ENCODE data around the gene NTRK3. TPM values are rescaled to one million over a fixed set of nuclear protein-coding genes. Genes with fewer than 3 reads are reported as not detected.

The NTRK3 gene
- total RNA-seq, 1 experiment from 2014 or later, result not detected

DNA sequence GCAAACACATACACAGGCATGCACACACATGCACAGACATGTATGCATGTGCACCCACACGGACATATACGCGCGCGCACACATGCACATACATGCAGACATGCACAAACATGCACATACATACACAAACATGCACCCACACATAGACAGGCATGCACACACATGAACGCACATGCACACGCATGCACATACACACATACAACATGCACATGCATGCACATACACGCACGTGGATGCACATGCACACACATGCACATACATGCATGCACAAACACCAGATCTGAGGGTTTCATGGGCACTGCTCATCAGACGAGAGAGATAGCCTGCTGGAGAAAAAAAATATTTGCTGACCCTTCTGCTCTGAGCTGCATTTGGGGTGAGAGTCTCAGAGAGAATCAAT is 31.7 kb upstream of the NTRK3 start:
- TF ChIP-seq, protein P1, sequence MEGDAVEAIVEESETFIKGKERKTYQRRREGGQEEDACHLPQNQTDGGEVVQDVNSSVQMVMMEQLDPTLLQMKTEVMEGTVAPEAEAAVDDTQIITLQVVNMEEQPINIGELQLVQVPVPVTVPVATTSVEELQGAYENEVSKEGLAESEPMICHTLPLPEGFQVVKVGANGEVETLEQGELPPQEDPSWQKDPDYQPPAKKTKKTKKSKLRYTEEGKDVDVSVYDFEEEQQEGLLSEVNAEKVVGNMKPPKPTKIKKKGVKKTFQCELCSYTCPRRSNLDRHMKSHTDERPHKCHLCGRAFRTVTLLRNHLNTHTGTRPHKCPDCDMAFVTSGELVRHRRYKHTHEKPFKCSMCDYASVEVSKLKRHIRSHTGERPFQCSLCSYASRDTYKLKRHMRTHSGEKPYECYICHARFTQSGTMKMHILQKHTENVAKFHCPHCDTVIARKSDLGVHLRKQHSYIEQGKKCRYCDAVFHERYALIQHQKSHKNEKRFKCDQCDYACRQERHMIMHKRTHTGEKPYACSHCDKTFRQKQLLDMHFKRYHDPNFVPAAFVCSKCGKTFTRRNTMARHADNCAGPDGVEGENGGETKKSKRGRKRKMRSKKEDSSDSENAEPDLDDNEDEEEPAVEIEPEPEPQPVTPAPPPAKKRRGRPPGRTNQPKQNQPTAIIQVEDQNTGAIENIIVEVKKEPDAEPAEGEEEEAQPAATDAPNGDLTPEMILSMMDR (IDR thresholded peaks at IDR 0.05; ENCODE audit: unreplicated experiment), result no peak
- no peaks in the 10 kb centered on the region for H3K27me3 Mint-ChIP-seq (ENCODE audit: insufficient read depth, unreplicated experiment)
- H3K4me1 Mint-ChIP-seq (ENCODE audit: insufficient read depth, unreplicated experiment), result no peaks in the 10 kb centered on the region
- peaks cover 48% of the 10 kb centered on the region for H3K9me3 Mint-ChIP-seq (ENCODE audit: unreplicated experiment)
- ChIA-PET POLR2A (no interaction called here), CTCF (no interaction called here)
- no peak overlapping the region for H3K4me3 Mint-ChIP-seq (ENCODE audit: unreplicated experiment)
- intact Hi-C loops (cut with micrococcal nuclease), result no loop called here
- no peak overlapping the region for H3K27ac Mint-ChIP-seq (ENCODE audit: low read depth, unreplicated experiment)
- BruUV-seq (replicated peaks), result no TSS peak
- H3K36me3 Mint-ChIP-seq (ENCODE audit: insufficient read depth, unreplicated experiment), result no peaks in the 10 kb centered on the region
- DNase-seq (ENCODE audit: unreplicated experiment), result no peak

- Mint-ChIP-seq H3K36me3 (ENCODE audit: insufficient read depth, unreplicated experiment) (no peaks in the 10 kb centered on the region), H3K4me3 (ENCODE audit: unreplicated experiment) (no peak overlapping the region), H3K4me1 (ENCODE audit: insufficient read depth, unreplicated experiment) (no peaks in the 10 kb centered on the region), H3K9me3 (ENCODE audit: unreplicated experiment) (peaks cover 30% of the 10 kb centered on the region), H3K27ac (ENCODE audit: low read depth, unreplicated experiment) (no peak overlapping the region), H3K27me3 (ENCODE audit: insufficient read depth, unreplicated experiment) (no peaks in the 10 kb centered on the region)
- DNase-seq (ENCODE audit: unreplicated experiment), result no peak
- intact Hi-C loops (cut with micrococcal nuclease), result no loop called here
- ChIA-PET POLR2A (interaction anchor here (0.7 kb wide), 1 partner anchor 120 kb away, joined by 3 read pairs; no protein-coding TSS in a partner anchor), CTCF (interaction anchor here (2.1 kb wide), 1 partner anchor 10 kb away, joined by 10 read pairs; no protein-coding TSS in a partner anchor)
- no TSS peak for BruUV-seq (replicated peaks)
- TF ChIP-seq, protein P1 (IDR thresholded peaks at IDR 0.05; ENCODE audit: unreplicated experiment), result no peak
These were observed 27.9 kb upstream of the NTRK3 start for GRCh38 chr15:88284318-88284998.

GRCh38 chr15:88282614-88283013 is 26.1 kb upstream of the NTRK3 start:
- Mint-ChIP-seq H3K4me1 (ENCODE audit: insufficient read depth, unreplicated experiment) (no peaks in the 10 kb centered on the region), H3K27me3 (ENCODE audit: insufficient read depth, unreplicated experiment) (peaks cover 8% of the 10 kb centered on the region), H3K36me3 (ENCODE audit: insufficient read depth, unreplicated experiment) (no peaks in the 10 kb centered on the region), H3K9me3 (ENCODE audit: unreplicated experiment) (peaks cover 21% of the 10 kb centered on the region), H3K4me3 (ENCODE audit: unreplicated experiment) (no peak overlapping the region), H3K27ac (ENCODE audit: low read depth, unreplicated experiment) (no peak overlapping the region)
- CTCF ChIA-PET, result interaction anchor here (0.7 to 3.0 kb wide), 4 partner anchors 8 to 94 kb away, joined by 3 to 14 read pairs (median 6); no protein-coding TSS in a partner anchor
- TF ChIP-seq, protein P1 (IDR thresholded peaks at IDR 0.05; ENCODE audit: unreplicated experiment), result no peak
- POLR2A ChIA-PET, result no interaction called here
- BruUV-seq (replicated peaks), result no TSS peak
- DNase-seq (ENCODE audit: unreplicated experiment), result no peak
- intact Hi-C loops (cut with micrococcal nuclease), result no loop called here

GRCh38 chr15:88276821-88277410 is 20.4 kb upstream of the NTRK3 start:
- ChIA-PET CTCF (interaction anchor here (0.6 to 3.5 kb wide), 2 partner anchors 31 to 1377 kb away, joined by 3 to 22 read pairs; no protein-coding TSS in a partner anchor), POLR2A (no interaction called here)
- no peak for DNase-seq (ENCODE audit: unreplicated experiment)
- no peak overlapping the region for H3K27ac Mint-ChIP-seq (ENCODE audit: low read depth, unreplicated experiment)
- intact Hi-C loops (cut with micrococcal nuclease), result no loop called here
- no peaks in the 10 kb centered on the region for H3K4me1 Mint-ChIP-seq (ENCODE audit: insufficient read depth, unreplicated experiment)
- H3K36me3 Mint-ChIP-seq (ENCODE audit: insufficient read depth, unreplicated experiment), result no peaks in the 10 kb centered on the region
- TF ChIP-seq, protein P1 (IDR thresholded peaks at IDR 0.05; ENCODE audit: unreplicated experiment), result no peak
- peaks cover 13% of the 10 kb centered on the region for H3K27me3 Mint-ChIP-seq (ENCODE audit: insufficient read depth, unreplicated experiment)
- no TSS peak for BruUV-seq (replicated peaks)
- H3K9me3 Mint-ChIP-seq (ENCODE audit: unreplicated experiment), result no peaks in the 10 kb centered on the region
- no peak overlapping the region for H3K4me3 Mint-ChIP-seq (ENCODE audit: unreplicated experiment)

Data from MCF 10A (cell line).